Sigmoid colon (tissue), 4 donors: ENCODE measurements around the gene AKR1C2.

Experiments used
- CTCF ChIP-seq, 4 experiments: fragments of 450-650 bp in 3 of 4; fragments of 200-600 bp in 1 of 4; IDR thresholded peaks; one replicate each; pipeline ENCODE4 v1.5.1; 2016 to 2019; ENCODE audit warnings: antibody characterized with exemption in 4 of 4, mild to moderate bottlenecking in 3 of 4, moderate library complexity in 2 of 4
- EP300 ChIP-seq, 4 donors: sonication (generic); formaldehyde crosslinking; IDR thresholded peaks; one replicate each; pipeline ENCODE4 v1.6.1; 2017; ENCODE audit warnings: antibody characterized with exemption in 4 of 4
- POLR2AphosphoS5 ChIP-seq, 4 donors: sonication (generic); formaldehyde crosslinking; IDR thresholded peaks; one replicate each; pipeline ENCODE4 v1.6.1; 2017; ENCODE audit warnings: antibody characterized with exemption in 4 of 4

GRCh38 chr10:4947039-4947634, 56.5 kb downstream of the AKR1C2 start:
- TF ChIP-seq CTCF (IDR thresholded peaks at IDR 0.05): no peak
- TF ChIP-seq POLR2AphosphoS5 (IDR thresholded peaks at IDR 0.05): no peak
- no peak for TF ChIP-seq EP300 (IDR thresholded peaks at IDR 0.05)
